Neural progenitor cell (in vitro differentiated cells): ENCODE measurements around the gene RASD2. TPM values are rescaled to one million over a fixed set of nuclear protein-coding genes. Genes with fewer than 3 reads are reported as not detected.

ENCODE experiments used
- DNase-seq: peaks from one replicate; pipeline ENCODE4 v3.0.0-alpha.2; 2016; ENCODE audit warnings: low spot score
- H2AFZ ChIP-seq: fragments of 200-600 bp; sonication (generic); replicated peaks from 2 replicates; pipeline ENCODE4 v1.6.1; 2016; ENCODE audit warnings: antibody characterized with exemption
- H3F3A ChIP-seq: fragments of 200-600 bp; sonication (generic); 2 replicates; pipeline ENCODE4 v1.6.1; 2016; ENCODE audit warnings: antibody characterized with exemption, low read depth
- H3K27ac ChIP-seq: fragments of 200-600 bp; sonication (generic); 2 replicates; pipeline ENCODE4 v1.5.1; 2016; ENCODE audit warnings: mild to moderate bottlenecking
- H3K27me3 ChIP-seq: fragments of 200-600 bp; sonication (generic); 2 replicates; pipeline ENCODE4 v1.6.1; 2016; ENCODE audit warnings: mild to moderate bottlenecking, moderate library complexity
- H3K36me3 ChIP-seq: fragments of 200-600 bp; sonication (generic); 2 replicates; pipeline ENCODE4 v1.5.1; 2016
- H3K4me1 ChIP-seq: fragments of 200-600 bp; sonication (generic); 2 replicates; pipeline ENCODE4 v1.6.1; 2016; ENCODE audit warnings: mixed run types
- H3K4me2 ChIP-seq: fragments of 200-600 bp; sonication (generic); 2 replicates; pipeline ENCODE4 v1.6.1; 2016
- H3K4me3 ChIP-seq: fragments of 200-600 bp; sonication (generic); 2 replicates; pipeline ENCODE4 v1.5.1; 2016
- H3K79me2 ChIP-seq: fragments of 200-600 bp; sonication (generic); 2 replicates; pipeline ENCODE4 v1.6.1; 2016; ENCODE audit warnings: low read depth
- H3K9ac ChIP-seq: fragments of 200-600 bp; sonication (generic); 2 replicates; pipeline ENCODE4 v1.6.1; 2016
- H3K9me3 ChIP-seq: fragments of 200-600 bp; sonication (generic); 2 replicates; pipeline ENCODE4 v1.5.1; 2016; ENCODE audit warnings: low read depth
- H4K20me1 ChIP-seq: fragments of 200-600 bp; sonication (generic); 2 replicates; pipeline ENCODE4 v1.6.1; 2016; ENCODE audit warnings: low read depth
- H3K27ac Mint-ChIP-seq: 3 replicates; pipeline ENCODE4 v1.8.0; 2021; ENCODE audit warnings: mixed read lengths
- H3K27me3 Mint-ChIP-seq: 2 replicates; pipeline ENCODE4 v1.8.0; 2022; ENCODE audit warnings: low read depth, mild to moderate bottlenecking, inconsistent platforms, moderate library complexity, mixed read lengths; ENCODE audit not compliant: insufficient read depth
- H3K36me3 Mint-ChIP-seq: 3 replicates; pipeline ENCODE4 v1.8.0; 2021; ENCODE audit warnings: mixed read lengths
- H3K4me1 Mint-ChIP-seq: 3 replicates; pipeline ENCODE4 v1.8.0; 2021; ENCODE audit warnings: mixed read lengths
- H3K4me3 Mint-ChIP-seq: 3 replicates; pipeline ENCODE4 v1.8.0; 2021; ENCODE audit warnings: mild to moderate bottlenecking, moderate library complexity, mixed read lengths
- H3K9me3 Mint-ChIP-seq: 3 replicates; pipeline ENCODE4 v1.8.0; 2020; ENCODE audit warnings: mixed read lengths
- EZH2 ChIP-seq: fragments of 200-600 bp; sonication (generic); IDR thresholded peaks from 2 replicates; pipeline ENCODE4 v1.6.1; 2017; ENCODE audit warnings: antibody characterized with exemption, mild to moderate bottlenecking, moderate library complexity
- EZH2phosphoT487 ChIP-seq: fragments of 200-600 bp; sonication (generic); IDR thresholded peaks from 2 replicates; pipeline ENCODE4 v1.6.1; 2017; ENCODE audit warnings: antibody characterized with exemption
- total RNA-seq: library from RNA; depleted of rRNA; stranded (reverse); fragments of >200 nt; gene quantifications from 2 replicates; pipeline ENCODE4 v1.2.3, GENCODE V29; 2015; ENCODE audit warnings: low replicate concordance
- TF ChIP-seq, protein P1 (sequence below): fragments of 200-600 bp; sonication (generic); IDR thresholded peaks from 2 replicates; pipeline ENCODE4 v1.5.1; 2017; ENCODE audit warnings: antibody characterized with exemption, mild to moderate bottlenecking

Gene RASD2
- total RNA-seq, 1 donor from 2014 or later, result 0.04 TPM

DNA sequence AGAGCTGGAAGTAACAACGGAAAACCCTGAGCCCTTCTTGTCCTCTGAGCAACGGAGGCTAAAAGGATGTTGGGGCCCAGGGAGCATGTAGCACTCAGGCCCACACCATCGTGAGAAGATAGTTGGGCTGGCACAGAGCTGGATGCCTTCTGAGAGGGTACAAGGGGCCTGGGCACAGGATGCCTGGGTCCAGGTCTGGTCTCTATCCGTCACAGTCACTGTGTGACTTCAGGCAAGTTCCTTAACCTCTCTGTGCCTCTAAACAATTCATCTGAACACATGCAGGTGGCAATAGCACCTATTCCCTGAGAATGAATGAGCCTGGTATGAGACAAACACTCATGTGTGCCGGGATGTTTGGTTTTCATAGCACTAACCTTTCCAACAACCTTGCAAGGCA lies 47.3 kb downstream of the RASD2 start:
- H3F3A ChIP-seq, result no peaks in the 10 kb centered on the region
- no peak overlapping the region for H3K27ac ChIP-seq
- no peaks in the 10 kb centered on the region for H3K79me2 ChIP-seq
- TF ChIP-seq, protein P1, sequence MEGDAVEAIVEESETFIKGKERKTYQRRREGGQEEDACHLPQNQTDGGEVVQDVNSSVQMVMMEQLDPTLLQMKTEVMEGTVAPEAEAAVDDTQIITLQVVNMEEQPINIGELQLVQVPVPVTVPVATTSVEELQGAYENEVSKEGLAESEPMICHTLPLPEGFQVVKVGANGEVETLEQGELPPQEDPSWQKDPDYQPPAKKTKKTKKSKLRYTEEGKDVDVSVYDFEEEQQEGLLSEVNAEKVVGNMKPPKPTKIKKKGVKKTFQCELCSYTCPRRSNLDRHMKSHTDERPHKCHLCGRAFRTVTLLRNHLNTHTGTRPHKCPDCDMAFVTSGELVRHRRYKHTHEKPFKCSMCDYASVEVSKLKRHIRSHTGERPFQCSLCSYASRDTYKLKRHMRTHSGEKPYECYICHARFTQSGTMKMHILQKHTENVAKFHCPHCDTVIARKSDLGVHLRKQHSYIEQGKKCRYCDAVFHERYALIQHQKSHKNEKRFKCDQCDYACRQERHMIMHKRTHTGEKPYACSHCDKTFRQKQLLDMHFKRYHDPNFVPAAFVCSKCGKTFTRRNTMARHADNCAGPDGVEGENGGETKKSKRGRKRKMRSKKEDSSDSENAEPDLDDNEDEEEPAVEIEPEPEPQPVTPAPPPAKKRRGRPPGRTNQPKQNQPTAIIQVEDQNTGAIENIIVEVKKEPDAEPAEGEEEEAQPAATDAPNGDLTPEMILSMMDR, result no peak
- TF ChIP-seq EZH2phosphoT487, result no peak
- TF ChIP-seq EZH2, result no peak
- no peak overlapping the region for H3K4me3 ChIP-seq
- H3K4me2 ChIP-seq, result no peak overlapping the region
- no peaks in the 10 kb centered on the region for H4K20me1 ChIP-seq
- no peaks in the 10 kb centered on the region for H3K9me3 Mint-ChIP-seq
- peaks cover 6% of the 10 kb centered on the region for H3K4me1 ChIP-seq
- H3K4me3 Mint-ChIP-seq, result no peak overlapping the region
- H2AFZ ChIP-seq, result no peak overlapping the region
- H3K27me3 ChIP-seq, result no peaks in the 10 kb centered on the region
- no peak for DNase-seq
- H3K36me3 Mint-ChIP-seq, result no peaks in the 10 kb centered on the region
- peaks cover 9% of the 10 kb centered on the region for H3K27me3 Mint-ChIP-seq
- no peaks in the 10 kb centered on the region for H3K36me3 ChIP-seq
- H3K9ac ChIP-seq, result no peak overlapping the region
- H3K9me3 ChIP-seq, result no peaks in the 10 kb centered on the region
- H3K4me1 Mint-ChIP-seq, result peaks cover 8% of the 10 kb centered on the region
- no peak overlapping the region for H3K27ac Mint-ChIP-seq

- H4K20me1 ChIP-seq, result no peaks in the 10 kb centered on the region
Observed at GRCh38 chr22:35589071-35589755, 48.6 kb downstream of the RASD2 start.

GRCh38 chr22:35589756-35590093 lies 49.1 kb downstream of the RASD2 start:
- Mint-ChIP-seq H3K4me1 (peaks cover 11% of the 10 kb centered on the region), H3K36me3 (no peaks in the 10 kb centered on the region), H3K4me3 (no peak overlapping the region), H3K27me3 (peaks cover 9% of the 10 kb centered on the region), H3K27ac (no peak overlapping the region), H3K9me3 (no peaks in the 10 kb centered on the region)
- DNase-seq, result no peak
- no peak overlapping the region for H2AFZ ChIP-seq
- no peak overlapping the region for H3K4me3 ChIP-seq
- no peaks in the 10 kb centered on the region for H3K27me3 ChIP-seq
- no peak overlapping the region for H3K4me2 ChIP-seq
- H4K20me1 ChIP-seq, result no peaks in the 10 kb centered on the region
- no peaks in the 10 kb centered on the region for H3K36me3 ChIP-seq
- TF ChIP-seq, protein P1, result no peak
- no peak for TF ChIP-seq EZH2phosphoT487
- no peak for TF ChIP-seq EZH2
- no peaks in the 10 kb centered on the region for H3F3A ChIP-seq
- no peaks in the 10 kb centered on the region for H3K79me2 ChIP-seq
- peaks cover 13% of the 10 kb centered on the region for H3K4me1 ChIP-seq
- no peaks in the 10 kb centered on the region for H3K9me3 ChIP-seq
- H3K27ac ChIP-seq, result no peak overlapping the region
- no peak overlapping the region for H3K9ac ChIP-seq

More at GRCh38 chr22:35589071-35589755, 48.6 kb downstream of the RASD2 start:
- no peaks in the 10 kb centered on the region for H3K9me3 Mint-ChIP-seq
- H3K27ac Mint-ChIP-seq, result no peak overlapping the region
- TF ChIP-seq EZH2phosphoT487 (no peak), EZH2 (no peak)
- TF ChIP-seq, protein P1, result no peak
- Histone ChIP-seq H3K36me3 (no peaks in the 10 kb centered on the region), H3K27ac (no peak overlapping the region), H3K4me3 (no peak overlapping the region), H3K4me2 (no peak overlapping the region), H3K9me3 (no peaks in the 10 kb centered on the region), H3K27me3 (no peaks in the 10 kb centered on the region), H2AFZ (no peak overlapping the region), H3K4me1 (peaks cover 13% of the 10 kb centered on the region), H3K79me2 (no peaks in the 10 kb centered on the region), H3K9ac (no peak overlapping the region), H3F3A (no peaks in the 10 kb centered on the region)
- no peak overlapping the region for H3K4me3 Mint-ChIP-seq
- peaks cover 9% of the 10 kb centered on the region for H3K27me3 Mint-ChIP-seq
- H3K36me3 Mint-ChIP-seq, result no peaks in the 10 kb centered on the region
- no peak for DNase-seq
- H3K4me1 Mint-ChIP-seq, result peaks cover 11% of the 10 kb centered on the region
